H54 (cell line): ENCODE measurements around the gene CAPN3.

Experiments used
- DNase-seq: peaks from one replicate; pipeline ENCODE4 v3.0.0; 2011; ENCODE audit warnings: low spot score, mixed read lengths; ENCODE audit not compliant: insufficient read length
- FAIRE-seq: peaks from 3 replicates; lab custom pipeline; 2011; peaks lifted over from hg19 to GRCh38; lab: Jason Lieb, UNC
- POLR2A ChIP-seq: IDR thresholded peaks from 2 replicates; pipeline ENCODE4 v1.6.1; 2011; ENCODE audit warnings: low read depth, mild to moderate bottlenecking, low read length

Gene CAPN3

DNA sequence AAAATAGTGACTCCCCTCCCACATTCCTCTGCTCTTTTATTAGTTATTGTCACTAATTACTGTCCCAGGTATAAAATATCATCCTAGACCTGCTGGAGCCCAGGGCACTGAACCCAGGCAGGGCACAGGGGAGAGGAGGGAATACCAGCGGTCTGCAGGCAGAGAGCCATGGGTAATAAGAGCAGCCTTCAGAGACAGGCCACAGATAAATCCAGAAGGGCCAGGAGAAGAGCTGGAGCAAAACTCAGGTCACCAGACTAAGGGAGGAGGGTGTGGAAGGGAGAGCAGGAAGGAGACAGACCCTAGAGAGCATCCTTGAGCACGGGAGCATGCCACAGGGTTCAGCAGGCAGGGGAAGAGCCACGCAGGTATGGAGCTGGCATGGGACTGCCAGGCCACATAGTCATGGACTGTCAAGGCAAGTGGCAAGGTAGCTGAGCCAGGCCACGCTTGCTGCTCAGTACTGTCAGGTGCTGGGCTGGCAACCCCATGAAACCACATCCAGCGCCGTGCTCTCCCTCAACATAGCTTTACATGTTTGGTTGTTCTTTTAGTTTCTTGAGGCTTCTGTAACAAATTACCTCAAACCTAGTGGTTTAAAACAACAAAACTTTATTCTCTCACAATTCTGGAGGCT lies 15.6 kb upstream of the CAPN3 start:
- DNase-seq (no peak), FAIRE-seq (no peak)
- no peak for TF ChIP-seq POLR2A

DNA sequence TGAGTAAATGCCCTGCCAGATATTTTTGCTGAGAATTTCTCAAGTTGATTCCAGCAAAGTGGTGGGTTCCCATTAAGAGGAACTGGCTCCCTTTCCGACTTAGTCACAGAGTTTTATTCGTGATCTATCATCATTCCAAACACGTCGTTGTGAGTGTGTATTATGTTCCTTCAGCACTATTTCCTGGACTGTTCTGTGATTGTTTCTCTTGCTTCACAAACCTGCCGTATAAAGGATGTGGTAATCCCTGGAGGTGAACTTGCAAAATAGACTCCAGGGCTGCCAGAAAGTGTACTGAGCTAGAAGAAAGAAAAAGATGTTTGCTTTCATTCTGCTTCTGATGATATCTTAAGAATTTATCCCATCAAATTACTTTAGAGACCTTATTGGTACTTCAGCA lies 14.5 kb upstream of the CAPN3 start:
- no peak for DNase-seq
- no peak for TF ChIP-seq POLR2A
- no peak for FAIRE-seq

DNA sequence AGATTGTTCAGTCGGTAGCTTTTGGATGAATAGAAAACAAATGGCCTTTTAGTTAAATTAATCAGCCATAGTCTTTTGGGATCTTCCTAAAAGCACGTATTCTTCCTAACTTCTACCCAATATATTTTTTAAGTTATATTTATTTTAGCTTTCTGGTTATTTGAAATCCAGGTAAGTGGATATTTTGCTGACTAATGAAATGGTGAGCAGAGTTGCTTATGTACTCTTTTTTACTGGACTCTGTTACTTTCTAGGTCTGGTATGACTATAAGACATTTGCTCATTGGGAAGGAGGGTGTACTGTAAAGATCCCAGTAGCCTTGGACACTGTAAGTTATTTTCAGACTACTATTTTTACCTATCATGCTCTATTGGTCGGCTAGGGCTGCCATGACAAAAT lies 13.8 kb upstream of the CAPN3 start:
- FAIRE-seq (no peak), DNase-seq (no peak)
- TF ChIP-seq POLR2A, result no peak

DNA sequence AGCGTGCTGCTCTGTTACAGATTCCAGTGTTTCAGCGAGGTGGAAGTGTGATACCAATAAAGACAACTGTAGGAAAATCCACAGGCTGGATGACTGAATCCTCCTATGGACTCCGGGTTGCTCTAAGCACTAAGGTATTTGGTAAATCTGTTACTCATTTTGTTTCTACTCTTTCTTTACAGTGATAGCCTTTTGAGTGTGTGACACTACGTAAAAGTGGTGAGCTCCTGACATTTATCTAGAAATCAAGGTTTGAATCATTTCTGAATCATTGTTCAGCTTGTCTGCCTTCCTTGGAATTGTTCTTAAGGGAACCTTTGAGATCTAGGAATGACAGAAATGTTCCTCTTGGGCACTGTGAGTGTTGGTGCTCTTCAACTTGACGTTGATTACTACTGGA lies 11.2 kb upstream of the CAPN3 start:
- FAIRE-seq, result peak; percentile 20
- DNase-seq, result peak; percentile 23
- no peak for TF ChIP-seq POLR2A

DNA sequence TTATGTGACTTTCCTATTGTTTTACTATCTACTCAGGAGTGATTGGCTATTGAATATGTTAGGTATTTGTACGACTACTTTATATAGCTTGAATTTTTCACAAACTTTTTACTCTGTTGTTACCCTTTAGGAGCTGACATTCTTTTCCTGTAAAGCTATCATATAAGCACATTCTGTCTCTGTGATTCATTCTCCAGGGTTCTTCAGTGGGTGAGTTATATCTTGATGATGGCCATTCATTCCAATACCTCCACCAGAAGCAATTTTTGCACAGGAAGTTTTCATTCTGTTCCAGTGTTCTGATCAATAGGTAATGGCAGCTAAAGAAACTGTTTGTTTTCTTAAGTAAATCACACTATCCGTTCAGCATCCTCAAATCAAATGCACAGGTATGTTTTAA lies 10.1 kb upstream of the CAPN3 start:
- FAIRE-seq (peak; percentile 57), DNase-seq (no peak)
- TF ChIP-seq POLR2A, result no peak

DNA sequence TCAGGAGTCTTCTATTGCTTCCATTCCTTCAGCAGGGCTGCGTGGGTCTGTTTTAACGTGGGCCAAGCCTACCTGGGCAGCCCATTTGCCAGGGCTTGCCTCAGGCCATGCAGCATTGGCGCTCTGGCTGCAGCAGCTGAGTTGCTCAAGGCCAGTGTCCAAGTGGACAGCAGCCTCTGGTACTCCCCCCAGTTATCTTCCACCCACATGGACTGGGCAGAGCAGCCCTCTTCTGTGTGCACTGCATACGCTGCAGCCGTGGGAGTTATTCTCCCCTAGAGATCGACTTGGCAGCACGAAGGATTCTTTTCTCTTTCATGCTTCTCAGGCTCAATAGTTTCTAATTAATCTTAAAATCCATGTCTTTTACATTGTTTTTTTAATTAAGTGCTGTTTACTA lies 6.9 kb upstream of the CAPN3 start:
- DNase-seq (no peak), FAIRE-seq (no peak)
- no peak for TF ChIP-seq POLR2A

DNA sequence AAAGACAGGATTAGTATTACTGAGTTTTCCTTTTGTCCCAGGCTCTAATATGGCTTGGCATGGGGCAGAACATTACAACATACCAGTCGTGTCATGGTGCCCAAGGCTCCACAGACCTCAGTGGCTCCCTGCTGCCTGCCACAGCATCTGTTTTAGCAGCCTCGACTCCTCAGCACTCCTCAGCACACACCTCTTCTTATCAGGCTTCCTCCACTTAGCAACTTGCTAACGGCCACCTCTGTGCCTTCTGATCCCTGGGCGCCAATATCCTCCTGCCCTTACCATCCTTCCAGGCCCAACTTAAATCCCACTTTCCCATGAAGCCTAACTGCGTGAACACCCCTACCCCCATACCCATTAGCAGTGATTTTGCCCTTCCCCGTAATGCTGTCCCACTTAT lies 6.2 kb upstream of the CAPN3 start:
- FAIRE-seq (no peak), DNase-seq (no peak)
- TF ChIP-seq POLR2A, result no peak

DNA sequence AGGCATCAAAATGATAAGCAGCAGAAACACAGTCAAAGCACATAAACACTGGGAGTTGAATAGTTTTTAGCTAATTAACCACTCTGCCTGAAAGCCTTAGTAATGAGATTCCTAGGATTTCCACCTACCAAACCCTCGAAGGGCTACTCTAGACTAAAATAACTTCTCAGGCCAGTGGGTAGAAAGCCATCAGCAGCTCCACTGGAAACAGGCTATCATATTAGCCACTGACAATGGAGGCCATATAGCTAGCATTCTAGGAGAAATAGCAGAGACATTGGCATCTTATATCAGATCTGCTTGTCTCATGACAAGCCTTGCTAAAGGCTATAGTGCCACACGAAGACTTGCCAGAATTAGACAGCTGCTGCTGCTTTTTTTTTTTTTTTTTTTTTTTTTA lies 4.5 kb upstream of the CAPN3 start:
- no peak for FAIRE-seq
- TF ChIP-seq POLR2A, result no peak

DNA sequence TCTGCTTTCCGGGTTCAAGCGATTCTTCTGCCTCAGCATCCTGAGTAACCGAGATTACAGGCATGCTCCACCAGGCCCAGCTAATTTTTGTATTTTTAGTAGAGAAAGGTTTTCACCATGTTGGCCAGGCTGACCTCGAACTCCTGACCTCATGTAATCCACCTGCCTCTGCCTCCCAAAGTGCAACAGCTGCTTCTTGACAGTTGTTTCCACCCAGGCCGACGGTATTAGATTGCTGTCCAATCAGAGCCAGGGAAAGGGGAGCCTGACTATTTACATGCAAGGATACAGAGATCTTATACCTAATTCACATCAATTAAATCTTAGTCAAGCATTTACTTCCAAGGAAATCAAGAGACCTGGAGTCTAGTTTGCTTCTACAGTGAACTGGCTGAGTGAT lies 4.0 kb upstream of the CAPN3 start:
- DNase-seq, result no peak
- FAIRE-seq, result no peak
- no peak for TF ChIP-seq POLR2A

More for the DNA sequence above, 4.5 kb upstream of the CAPN3 start:
- no peak for DNase-seq

DNA sequence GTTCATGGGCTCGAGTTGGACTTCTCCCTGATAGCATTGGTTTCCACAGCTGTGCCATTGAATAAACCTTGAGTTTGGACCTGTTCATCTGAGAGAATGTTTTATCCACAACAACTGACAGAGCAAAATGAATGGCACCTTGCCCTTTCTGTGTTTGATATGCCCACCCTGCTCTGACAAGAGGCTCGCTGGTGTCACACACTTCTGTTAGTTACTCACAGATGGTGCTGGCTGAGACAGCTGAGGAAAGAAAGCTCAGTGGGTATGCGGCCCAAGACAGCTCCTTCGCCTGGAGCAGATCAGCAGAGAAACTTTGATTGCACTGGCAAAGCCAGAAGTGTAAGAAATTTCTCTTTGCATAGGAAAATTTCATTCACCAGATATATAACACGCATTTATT lies 2.5 kb upstream of the CAPN3 start:
- TF ChIP-seq POLR2A, result no peak
- no peak for FAIRE-seq
- no peak for DNase-seq

DNA sequence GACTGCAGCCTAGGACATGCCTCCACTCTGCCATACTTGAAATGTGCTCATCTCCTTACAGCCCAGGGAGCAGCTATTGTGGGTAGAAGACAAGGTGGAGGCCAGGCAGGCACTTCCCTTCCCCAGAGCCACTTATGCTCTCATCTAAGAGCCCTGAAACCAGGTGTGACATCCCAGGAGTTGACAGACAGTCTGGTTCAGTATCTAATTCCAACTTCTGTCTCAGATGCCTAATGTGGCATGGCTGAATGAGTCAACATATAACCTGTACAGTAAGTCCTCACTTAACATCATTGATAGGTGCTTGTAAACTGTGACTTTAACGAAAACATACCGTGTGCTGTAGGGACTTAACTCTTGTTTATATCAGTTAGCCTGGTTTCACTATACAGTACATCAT lies 1.2 kb upstream of the CAPN3 start:
- no peak for TF ChIP-seq POLR2A
- DNase-seq (no peak), FAIRE-seq (no peak)

DNA sequence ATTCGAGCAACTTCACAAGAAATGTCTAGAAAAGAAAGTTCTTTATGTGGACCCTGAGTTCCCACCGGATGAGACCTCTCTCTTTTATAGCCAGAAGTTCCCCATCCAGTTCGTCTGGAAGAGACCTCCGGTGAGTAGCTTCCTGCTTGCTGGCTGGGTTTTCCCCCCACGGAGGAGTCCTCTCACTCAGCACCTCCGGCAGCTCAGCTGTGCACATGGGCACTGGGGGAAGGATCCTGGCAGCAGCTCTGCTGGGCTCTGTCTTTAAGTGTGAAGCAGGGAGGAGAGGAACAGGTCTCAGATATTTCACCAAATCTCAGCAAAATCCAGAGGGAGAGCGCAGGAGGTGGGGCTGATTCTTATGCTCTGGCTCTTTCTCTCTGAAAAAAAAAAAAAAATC lies 684 bp downstream of the CAPN3 start:
- FAIRE-seq (no peak), DNase-seq (no peak)
- no peak for TF ChIP-seq POLR2A

DNA sequence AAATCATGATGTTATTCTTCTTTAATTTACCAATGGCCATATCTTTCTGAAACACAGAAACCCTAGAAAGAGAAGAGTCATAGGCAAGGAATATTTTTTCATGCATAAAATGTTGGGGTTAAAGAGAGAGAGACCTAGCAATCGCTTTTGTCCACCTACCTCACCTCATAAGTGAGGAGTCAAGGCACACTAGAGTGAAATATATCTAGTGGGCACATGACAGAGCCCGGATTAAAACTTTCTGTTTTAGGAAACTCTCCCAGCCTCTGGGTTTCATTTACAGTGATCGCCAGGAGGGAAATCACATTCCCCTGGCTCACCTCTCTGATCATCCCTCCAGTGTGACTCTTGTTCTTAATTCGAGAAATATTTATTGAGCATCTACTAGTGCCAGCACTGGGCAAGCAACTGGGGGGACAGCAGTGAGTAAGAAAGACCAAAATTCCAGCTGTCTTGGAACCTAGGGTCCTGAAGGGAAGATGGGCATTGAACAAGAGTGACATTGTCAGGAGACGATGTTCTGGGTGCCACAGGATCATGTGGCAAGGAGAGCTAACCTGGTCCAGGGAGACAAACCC lies 1.3 kb downstream of the CAPN3 start:
- no peak for TF ChIP-seq POLR2A
- DNase-seq (no peak), FAIRE-seq (no peak)

DNA sequence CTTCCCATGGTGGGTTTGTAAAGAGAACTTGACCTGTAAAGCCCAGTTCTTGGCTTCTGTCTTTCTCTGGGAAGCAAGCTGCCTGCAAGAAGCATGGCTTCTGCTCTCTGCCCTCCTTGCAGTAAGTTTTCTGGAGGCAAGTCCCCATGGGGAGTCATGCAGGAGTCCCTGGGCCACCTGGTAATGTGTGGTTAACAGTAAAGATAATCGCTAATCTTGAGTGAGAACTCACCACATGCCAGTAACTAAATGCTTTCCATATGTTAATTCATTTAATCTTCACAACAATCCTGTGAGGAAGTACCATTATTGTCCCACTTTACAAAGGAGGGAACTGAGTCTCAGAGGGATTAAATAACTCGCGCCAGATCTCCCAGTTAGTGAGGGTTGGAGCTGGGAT lies 4.2 kb downstream of the CAPN3 start:
- DNase-seq (no peak), FAIRE-seq (no peak)
- TF ChIP-seq POLR2A, result no peak

DNA sequence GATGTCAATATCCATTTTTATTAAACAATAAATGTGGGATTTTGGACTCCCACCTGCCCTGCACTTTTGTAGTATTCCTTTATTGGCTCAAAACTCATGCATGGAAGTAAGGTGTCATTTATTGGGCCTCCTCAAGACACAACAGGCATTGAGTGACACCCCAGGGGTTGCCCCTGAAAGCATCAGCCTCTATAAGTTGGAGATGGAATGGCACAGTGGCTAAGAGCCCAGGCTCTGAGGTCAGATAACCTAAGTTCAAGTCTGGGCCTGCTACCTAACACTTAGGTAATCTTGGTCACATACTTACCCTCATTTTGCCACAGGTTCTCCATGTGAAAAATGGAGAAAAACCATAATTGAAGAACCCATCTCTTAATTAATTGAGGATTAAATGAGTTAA lies 4.6 kb downstream of the CAPN3 start:
- TF ChIP-seq POLR2A, result no peak
- DNase-seq (no peak), FAIRE-seq (no peak)
